Measurements from ENCODE around the gene CIRBP.

CIRBP gene

DNA sequence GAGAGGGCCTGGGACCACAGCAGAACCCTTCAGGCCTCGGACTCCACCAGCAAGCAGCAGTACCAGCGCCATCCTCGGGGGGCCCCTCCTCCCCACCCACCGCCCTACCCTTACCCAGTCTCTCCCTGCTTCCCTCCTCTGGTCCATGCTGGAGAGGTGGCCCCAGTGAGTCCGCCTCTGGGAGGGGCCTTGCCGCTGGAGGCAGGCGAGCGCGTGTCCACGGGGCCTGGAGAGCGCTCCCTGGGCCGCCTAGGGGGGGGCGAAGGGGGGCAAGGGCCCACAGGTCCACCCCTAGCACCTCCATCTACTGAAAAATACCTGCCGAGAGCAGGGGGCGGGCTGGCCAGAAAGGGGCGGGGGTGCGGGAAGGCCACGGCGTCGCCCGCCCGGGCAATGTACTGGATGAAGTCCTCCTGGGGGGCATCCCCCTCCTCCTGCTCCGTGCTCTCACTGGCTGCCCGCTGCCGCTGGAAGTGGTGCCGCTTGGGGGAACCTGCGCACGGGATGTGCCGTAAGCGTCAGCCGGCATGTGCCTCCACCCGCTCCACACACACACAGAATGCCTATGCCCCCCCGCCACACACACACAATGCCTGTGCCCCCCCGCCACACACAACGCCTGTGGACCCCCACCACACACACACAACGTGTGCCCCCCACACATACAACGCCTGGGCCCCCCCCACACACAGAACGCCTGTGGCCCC lies 38.2 kb upstream of the CIRBP start:
- no peak for DNase-seq (ENCODE audit: low read depth)

DNA sequence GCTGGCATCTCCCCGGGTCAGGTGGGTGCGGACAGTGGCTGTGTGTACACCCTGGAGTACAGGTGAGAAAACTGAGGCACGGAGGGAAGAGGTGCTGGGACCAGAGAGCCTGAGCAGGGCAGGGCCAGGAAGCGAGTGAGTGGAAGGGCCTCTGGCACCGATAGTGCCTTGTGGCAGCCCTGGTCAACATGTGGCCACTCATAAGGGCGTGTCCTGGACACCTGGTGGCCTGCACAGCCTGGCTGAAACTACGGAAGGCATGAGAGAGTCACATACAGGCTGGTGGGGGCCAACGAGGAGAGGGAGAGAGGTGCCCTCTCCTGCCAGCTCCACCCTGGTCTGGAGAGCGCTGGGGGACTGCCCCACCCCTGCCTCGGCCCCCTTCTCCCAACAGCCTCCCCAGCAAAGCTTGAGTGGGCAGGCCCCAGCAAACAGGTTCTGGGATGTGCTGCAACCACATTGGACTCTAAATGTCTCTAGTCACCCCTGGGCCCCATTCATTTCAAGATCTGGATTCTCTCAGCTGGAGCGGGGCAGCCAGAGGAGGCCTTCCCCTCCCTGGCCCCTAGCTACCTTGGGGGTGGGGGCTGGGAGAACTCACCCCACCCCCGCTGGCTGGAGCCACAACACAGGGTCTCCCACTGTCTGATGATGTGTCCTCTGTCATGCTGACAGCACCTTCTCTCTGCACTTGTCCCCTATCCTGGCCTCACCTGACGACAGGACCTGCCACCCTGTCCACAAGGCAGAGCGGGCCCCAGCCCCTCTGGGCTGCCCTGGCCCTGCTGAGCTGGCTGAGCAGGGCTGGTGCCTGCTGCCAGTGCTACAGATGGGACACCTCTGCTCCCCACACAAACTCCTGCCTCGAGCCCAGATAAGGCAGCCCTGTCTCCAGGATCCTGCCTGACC lies 37.1 kb upstream of the CIRBP start:
- DNase-seq (ENCODE audit: low read depth) = no peak

DNA sequence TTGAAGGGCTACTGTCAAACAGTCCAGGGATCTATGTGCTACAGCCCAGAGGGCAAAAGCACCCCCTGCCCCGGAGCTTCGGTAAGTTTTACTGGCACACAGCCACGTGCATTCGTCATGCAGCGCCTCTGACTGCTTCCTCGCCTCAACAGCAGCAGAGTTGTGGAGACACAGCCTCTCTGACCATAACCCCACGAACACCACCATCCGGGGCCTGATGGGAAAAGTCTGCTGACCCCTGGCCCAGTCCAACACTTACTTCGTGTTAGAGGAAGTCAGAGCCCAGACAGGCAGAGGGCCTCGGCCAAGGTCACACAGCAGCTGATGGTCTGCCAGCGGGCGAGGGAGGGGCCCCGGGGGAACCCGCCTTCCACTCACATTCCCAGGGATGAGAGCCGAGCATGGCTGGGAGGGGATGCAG lies 36.5 kb upstream of the CIRBP start:
- no peak for DNase-seq (ENCODE audit: low read depth)

- DNase-seq (ENCODE audit: low read depth) = no peak
Observed at GRCh38 chr19:1233115-1233667, 35.9 kb upstream of the CIRBP start.

DNA sequence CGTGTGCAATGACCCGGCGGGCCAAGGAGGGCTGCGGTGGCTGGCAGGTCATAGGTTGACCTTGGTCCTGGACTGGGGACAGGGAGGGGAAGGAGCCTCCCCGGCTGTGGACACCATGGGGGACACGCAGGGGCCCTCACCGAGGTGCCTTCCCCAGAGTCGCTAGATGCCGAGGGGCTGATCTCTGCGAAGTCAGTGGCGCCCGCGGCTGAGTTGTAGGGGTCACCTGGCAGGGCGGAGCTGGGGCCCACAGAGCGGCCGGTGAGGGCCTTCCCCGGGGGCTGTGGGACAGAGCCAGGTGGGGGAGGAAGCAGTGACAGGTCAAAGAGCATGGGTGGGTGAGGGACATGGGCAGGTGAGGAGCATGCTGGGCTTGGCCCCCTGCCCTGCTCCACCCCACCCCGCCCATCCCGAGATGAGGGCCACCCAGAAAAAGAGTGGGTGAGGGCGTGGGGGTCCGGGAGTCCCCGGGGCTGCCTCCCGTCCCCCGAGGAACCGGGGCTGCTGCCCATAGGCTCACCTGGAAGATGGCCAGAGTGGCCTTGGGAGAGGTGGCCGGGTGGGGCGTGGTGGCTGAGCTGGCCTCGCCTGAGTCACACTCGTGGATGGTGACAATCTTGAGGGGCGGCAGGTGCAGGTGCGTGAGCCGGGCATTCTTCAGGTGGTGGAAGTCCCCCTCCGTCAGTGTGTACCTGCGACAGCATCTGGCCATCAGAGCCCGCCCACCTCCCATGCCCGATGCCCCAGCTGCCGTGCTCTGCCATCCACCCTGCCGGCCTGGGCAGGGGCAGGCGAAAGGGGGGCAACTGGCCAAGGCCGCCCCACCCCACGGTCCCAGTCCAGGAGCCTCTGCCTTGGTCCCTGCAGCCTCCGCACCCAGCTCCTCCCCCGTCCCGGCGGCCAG lies 34.8 kb upstream of the CIRBP start:
- no peak for DNase-seq (ENCODE audit: low read depth)

GRCh38 chr19:1234955-1235380 lies 34.2 kb upstream of the CIRBP start:
- DNase-seq (ENCODE audit: low read depth) = no peak

- no peak for DNase-seq (ENCODE audit: low read depth)
Observed at GRCh38 chr19:1235625-1236538, 33.2 kb upstream of the CIRBP start.

DNA sequence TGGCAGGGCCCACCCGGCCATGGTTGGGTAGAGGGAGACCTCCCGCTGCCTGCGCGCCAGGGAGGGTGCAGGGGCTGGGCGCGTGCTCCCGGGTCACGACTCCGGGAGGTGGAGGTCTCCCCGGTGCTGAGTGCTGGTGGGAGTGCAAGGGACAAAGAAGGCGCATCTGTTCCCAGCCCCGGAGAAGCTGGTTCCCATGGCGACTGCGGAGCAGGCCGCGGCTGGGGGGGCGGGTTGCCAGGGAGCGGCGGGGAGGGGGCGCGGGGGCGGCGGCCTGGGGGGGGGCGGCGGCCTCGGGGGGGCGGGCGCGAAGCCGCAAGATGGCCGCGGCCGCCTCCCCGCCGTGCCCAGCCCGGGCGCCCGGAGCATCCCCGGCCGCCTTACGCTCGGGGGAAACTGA lies 32.6 kb upstream of the CIRBP start:
- no peak for DNase-seq (ENCODE audit: low read depth)

GRCh38 chr19:1237027-1237659 lies 32.0 kb upstream of the CIRBP start:
- DNase-seq (ENCODE audit: low read depth) = no peak

GRCh38 chr19:1237754-1238368 lies 31.3 kb upstream of the CIRBP start, which contains the start of gene CBARP:
Gene CBARP, minus strand, starts transcription at chr19:1238005. Its CDS starts 1,905 bp downstream, at chr19:1236100.
- no peak for DNase-seq (ENCODE audit: low read depth)

GRCh38 chr19:1238369-1239303 lies 30.5 kb upstream of the CIRBP start:
- no peak for DNase-seq (ENCODE audit: low read depth)

DNA sequence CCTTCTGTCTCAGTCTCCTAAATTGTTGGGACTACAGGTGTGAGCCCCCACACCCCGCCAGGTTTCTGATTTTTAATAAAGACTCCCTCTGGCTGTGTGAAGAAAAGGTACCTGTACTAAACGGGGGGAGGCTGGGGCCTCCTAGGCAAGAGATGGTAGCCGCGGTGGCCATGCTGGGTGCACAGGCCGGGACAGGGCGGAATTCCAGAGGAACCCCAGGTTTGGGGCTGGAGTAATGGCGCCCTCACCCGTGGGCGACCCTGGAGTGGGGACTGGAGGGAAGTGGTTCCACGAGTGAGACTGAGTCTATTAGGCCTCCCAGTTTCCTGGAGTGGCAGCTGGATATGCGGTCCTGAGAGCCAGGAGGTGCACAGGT lies 29.7 kb upstream of the CIRBP start:
- no peak for DNase-seq (ENCODE audit: low read depth)

DNA sequence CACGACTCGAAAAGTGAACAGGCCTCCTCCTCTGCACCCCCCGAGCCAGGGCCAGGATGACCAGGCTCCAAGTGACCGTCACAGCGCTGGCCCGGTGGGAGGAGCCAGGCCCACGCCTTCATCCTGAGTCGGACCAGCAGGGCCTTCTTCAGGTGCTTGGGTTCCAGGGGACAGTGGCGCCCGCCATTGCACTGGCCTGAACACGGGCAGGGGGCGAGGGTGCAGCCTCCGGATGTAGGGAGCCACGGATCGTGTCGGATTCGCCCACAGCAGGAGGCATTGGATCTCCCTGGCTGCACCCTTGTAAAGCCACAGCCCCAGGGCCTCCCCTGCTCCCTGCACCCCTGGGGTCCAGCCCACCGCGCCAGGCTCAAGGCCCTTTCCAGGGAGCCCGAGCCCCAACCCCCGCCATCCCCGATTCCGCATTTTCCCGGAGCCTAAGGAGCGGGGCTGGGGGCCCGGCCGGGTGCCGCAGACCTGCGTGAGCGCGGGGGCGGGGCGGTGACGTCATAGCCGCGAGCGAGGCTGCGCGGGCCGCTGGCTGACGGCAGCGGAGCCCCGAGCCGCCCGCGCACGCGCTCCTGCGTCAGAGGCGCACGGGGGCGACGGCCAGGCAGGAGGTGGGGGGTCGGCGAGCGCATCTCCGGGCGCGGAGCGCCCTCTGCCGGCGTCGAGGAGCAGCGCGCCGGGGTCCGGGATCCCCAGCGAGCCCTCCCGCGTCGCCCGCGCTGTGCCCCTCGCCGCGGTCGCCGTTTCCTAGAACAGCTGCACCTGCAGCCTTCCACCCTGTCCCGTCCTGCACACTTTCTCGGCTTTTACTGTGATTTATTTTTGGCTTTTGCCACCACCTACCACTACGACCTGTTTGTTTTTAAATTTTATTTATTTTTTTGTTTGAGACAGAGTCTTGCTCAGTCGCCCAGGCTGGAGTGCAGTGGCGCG lies 29.1 kb upstream of the CIRBP start:
- DNase-seq (ENCODE audit: low read depth) = peak; percentile 96

DNA sequence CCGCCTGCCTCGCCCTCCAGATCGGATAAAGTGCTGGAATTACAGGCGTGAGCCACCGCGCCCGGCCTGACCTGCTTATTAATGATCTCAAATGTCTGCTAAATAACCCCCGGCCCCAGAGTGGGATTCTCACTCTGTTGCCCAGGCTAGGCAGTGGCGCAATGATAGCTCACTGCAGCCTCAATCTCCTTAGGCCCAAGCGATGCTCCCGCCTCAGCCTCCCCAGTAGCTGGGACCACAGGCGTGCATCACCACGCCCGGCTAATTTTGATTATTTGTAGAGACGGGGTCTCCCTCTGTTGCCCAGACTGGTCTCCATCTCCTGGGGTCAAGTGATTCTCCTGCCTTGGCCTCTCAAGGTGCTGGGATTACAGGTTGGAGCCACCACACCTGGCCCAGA lies 28.2 kb upstream of the CIRBP start:
- DNase-seq (ENCODE audit: low read depth) = no peak

DNA sequence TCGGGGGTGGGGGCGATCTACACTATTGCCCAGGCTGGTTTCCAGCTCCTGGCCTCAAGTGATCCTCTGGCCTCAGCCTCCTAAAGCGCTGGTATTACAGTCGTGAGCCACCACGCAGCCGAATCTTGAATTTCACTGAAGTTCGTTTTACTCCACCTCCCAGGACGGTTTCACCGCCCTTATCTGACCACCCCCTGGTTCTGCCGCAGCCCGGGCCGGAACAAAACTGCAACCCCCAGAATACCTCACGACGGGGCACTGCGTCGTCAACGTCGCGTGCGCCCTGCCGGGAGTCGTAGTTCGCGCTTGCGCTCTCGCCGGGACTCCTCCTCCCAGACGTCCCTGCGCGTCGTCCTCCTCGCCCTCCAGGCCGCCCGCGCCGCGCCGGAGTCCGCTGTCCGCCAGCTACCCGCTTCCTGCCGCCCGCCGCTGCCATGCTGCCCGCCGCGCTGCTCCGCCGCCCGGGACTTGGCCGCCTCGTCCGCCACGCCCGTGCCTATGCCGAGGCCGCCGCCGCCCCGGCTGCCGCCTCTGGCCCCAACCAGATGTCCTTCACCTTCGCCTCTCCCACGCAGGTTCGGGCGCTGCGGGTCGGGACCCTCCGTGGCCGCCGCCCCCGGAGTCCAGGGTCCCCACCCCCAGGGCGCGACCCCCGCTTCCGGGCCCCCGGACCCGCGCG lies 27.6 kb upstream of the CIRBP start, which contains the start of gene ATP5F1D:
ATP5F1D (plus strand) TSS at position 335 of the 679 bp plus-strand sequence; CDS start at position 435, 100 bp downstream.
- peak; percentile 95 for DNase-seq (ENCODE audit: low read depth)

GRCh38 chr19:1243768-1244692 lies 25.1 kb upstream of the CIRBP start:
- peak; percentile 86 for DNase-seq (ENCODE audit: low read depth)
